Measurements from ENCODE around the gene C16orf95.

C16orf95 gene

DNA sequence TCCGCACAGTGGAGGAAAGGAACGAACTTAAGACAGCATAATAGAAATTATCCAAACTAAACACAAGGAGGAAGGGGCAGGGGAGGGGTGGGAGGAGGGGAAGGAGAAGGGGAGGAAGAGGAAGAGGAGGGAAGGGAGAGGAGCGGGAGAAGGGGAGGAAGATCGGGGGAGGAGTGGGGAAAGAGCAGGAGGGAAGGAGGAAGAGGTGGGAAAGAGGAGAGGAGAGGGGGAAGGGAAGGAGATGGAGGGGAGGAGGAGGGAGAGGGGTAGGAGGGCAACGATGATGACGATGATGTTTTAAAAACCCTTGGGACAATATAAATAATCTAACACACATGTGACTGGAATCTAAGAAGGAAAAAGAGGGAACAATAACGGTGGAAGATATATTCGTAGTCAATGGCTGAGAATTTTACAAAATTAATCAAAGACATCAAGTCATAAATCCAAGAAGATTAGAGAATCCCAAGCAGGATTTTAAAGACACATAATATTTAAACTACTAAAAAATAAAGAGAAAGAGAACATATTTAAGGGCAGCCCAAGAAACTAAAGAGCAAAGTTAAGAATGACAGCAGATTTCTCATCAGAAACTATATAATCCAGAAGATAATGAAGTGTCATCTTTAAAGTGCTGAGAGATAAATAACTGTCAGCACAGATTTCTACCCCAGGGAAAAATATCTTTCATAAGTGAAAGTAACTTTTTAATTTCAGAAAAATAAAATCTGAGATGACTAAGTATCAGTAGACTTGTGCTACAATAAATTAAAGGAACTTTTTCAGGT lies 30.2 kb downstream of the C16orf95 start:
- H3K4me3 Mint-ChIP-seq = no peak overlapping the region
- peaks cover 7% of the 10 kb centered on the region for H3K9me3 Mint-ChIP-seq
- H3K27ac Mint-ChIP-seq = no peak overlapping the region
- CTCF ChIA-PET = no interaction called here
- DNase-seq = no peak
- H3K4me1 Mint-ChIP-seq = no peaks in the 10 kb centered on the region
- no peaks in the 10 kb centered on the region for H3K27me3 Mint-ChIP-seq
- no peaks in the 10 kb centered on the region for H3K36me3 Mint-ChIP-seq

DNA sequence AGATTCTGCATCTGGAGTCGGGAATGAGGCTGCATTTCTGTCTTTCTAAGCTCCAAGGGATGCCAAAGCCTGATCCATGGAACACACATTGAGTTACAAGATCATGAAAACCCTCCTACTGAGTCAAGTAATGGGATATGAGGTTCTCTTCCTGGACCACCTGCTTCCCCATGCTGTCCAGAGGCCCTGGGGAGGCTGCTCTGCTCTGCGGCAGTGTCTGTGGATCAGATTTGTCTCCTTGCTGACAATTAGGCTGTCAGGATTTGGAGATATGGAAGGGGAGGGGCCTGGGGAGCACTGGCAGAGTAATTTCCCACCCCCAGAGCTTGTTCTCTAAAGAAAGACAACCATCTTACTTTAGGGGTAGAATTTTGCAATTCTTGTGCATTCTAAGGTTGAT lies 33.0 kb downstream of the C16orf95 start:
- Mint-ChIP-seq H3K27me3 (no peaks in the 10 kb centered on the region), H3K9me3 (no peaks in the 10 kb centered on the region), H3K4me1 (no peaks in the 10 kb centered on the region), H3K36me3 (no peaks in the 10 kb centered on the region), H3K27ac (no peak overlapping the region), H3K4me3 (no peak overlapping the region)
- CTCF ChIA-PET = no interaction called here
- DNase-seq = no peak

- H3K4me3 Mint-ChIP-seq = no peak overlapping the region
- no peaks in the 10 kb centered on the region for H3K9me3 Mint-ChIP-seq
- no peak overlapping the region for H3K27ac Mint-ChIP-seq
- H3K36me3 Mint-ChIP-seq = no peaks in the 10 kb centered on the region
- peaks cover 7% of the 10 kb centered on the region for H3K4me1 Mint-ChIP-seq
- CTCF ChIA-PET = interaction anchor here (0.7 to 3.3 kb wide), 8 partner anchors 10 to 729 kb away, joined by 3 to 16 read pairs (median 4); no protein-coding TSS in a partner anchor
- no peaks in the 10 kb centered on the region for H3K27me3 Mint-ChIP-seq
- DNase-seq = no peak
Observed at GRCh38 chr16:87279094-87279658, 38.0 kb downstream of the C16orf95 start.

DNA sequence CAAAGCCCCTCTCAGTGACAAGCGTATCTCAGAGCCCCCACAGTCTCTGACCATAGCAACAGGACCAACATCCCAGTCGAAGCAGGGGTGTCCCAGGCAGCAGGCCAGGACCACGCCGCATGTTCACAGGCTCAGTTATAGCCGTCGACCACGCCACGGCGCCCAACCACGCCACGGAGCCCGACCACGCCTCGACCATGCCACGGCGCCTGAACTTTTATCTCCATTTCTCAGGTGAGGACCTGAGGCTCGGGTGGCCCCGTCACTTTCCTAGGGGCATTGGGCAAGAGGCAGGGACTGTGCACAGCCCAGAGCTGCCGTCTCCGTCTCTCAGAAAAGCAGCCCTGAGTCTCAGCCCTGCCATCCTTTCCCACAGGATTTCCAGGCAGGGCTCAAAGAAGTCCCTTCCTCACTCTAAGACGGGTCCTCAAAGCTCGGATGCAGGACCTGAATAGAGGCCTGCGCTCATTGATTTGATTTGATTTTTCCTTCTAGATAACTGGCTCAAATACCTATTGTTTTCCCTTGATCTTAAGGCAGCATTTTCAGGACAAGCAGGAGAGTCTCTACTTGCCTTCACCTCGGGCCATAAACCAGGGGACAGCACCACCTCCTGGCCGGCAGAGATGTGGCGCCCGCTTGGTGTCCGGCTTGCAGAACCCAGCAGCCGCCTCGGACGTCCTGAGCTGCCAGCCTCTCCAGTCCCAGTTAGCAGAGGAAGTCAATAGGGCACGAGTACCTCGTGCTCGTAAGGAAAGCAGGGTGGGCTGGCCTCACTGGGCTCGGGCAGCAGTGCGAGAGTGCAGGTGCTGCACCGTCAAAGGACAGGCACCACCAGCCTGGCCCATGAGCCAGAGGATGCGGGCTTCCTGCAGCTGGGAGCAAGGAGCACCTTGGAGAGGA lies 38.8 kb downstream of the C16orf95 start:
- peak; percentile 70 for DNase-seq
- Mint-ChIP-seq H3K27ac (no peak overlapping the region), H3K36me3 (no peaks in the 10 kb centered on the region), H3K4me3 (no peak overlapping the region), H3K9me3 (no peaks in the 10 kb centered on the region), H3K4me1 (peaks cover 7% of the 10 kb centered on the region), H3K27me3 (no peaks in the 10 kb centered on the region)
- CTCF ChIA-PET = interaction anchor here (1.0 to 3.3 kb wide), 5 partner anchors 10 to 715 kb away, joined by 3 to 16 read pairs (median 5); no protein-coding TSS in a partner anchor

GRCh38 chr16:87276924-87277323 lies 40.3 kb downstream of the C16orf95 start:
- Mint-ChIP-seq H3K36me3 (no peaks in the 10 kb centered on the region), H3K4me3 (no peak overlapping the region), H3K9me3 (no peaks in the 10 kb centered on the region), H3K27me3 (no peaks in the 10 kb centered on the region), H3K4me1 (peaks cover 7% of the 10 kb centered on the region), H3K27ac (no peak overlapping the region)
- CTCF ChIA-PET = interaction anchor here (0.7 to 1.8 kb wide), 3 partner anchors 21 to 225 kb away, joined by 3 to 5 read pairs (median 3); no protein-coding TSS in a partner anchor
- no peak for DNase-seq

DNA sequence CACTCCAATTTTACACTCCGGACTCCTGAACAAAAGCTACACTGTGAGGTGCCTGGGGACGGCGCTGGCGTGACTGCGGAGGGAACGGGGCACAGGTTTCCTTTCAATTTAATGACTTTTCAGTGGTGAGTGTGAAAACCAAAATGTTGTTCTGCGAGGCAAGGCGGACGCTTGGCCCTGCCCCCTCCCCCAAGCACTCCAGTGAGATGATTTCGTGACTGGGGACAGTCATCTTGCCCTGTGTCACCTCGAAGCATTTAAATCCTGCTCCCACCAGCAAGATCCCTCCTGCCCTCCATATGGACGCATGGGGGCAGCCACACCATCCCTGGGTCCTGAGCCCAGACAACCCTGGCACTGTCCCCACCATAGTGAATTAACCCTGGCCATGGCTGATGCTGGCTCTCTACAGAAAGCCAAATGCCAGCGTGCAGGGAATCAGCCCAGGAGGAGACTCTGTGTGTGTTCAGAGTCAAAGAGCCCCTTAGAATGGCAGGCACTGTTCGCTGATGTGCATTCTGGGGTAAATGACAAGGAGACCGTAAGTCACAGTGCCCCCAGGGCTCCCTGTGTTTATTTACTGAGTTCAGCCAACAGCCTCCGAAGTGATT lies 41.0 kb downstream of the C16orf95 start:
- no peak overlapping the region for H3K4me3 Mint-ChIP-seq
- H3K36me3 Mint-ChIP-seq = no peaks in the 10 kb centered on the region
- H3K9me3 Mint-ChIP-seq = no peaks in the 10 kb centered on the region
- no peaks in the 10 kb centered on the region for H3K27me3 Mint-ChIP-seq
- H3K4me1 Mint-ChIP-seq = peaks cover 7% of the 10 kb centered on the region
- CTCF ChIA-PET = interaction anchor here (1.8 kb wide), 1 partner anchor 74 kb away, joined by 5 read pairs; no protein-coding TSS in a partner anchor
- H3K27ac Mint-ChIP-seq = no peak overlapping the region
- no peak for DNase-seq

DNA sequence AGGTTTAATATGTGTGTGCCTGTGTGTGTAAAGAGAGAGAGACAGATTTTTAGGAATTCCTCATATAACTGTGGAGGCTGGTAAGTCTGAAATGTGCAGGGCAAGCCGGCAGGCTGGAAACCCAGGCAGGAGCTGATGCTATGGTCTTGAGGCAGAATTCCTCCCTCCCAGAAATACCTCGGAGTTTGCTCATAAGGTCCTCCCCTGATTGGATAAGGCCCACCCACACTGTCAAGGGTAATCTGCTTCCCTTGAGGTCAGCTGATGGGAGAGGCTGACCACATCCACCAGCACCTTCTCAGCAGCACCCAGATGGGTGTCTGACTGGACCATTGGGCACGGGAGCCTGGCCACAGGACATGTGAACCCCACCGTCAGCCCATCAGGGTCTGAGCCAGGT lies 42.4 kb downstream of the C16orf95 start:
- peaks cover 7% of the 10 kb centered on the region for H3K4me1 Mint-ChIP-seq
- no peak for DNase-seq
- H3K9me3 Mint-ChIP-seq = no peaks in the 10 kb centered on the region
- H3K4me3 Mint-ChIP-seq = no peak overlapping the region
- no peak overlapping the region for H3K27ac Mint-ChIP-seq
- CTCF ChIA-PET = interaction anchor here (1.5 kb wide), 1 partner anchor 8 kb away, joined by 3 read pairs; no protein-coding TSS in a partner anchor
- H3K27me3 Mint-ChIP-seq = no peaks in the 10 kb centered on the region
- H3K36me3 Mint-ChIP-seq = no peaks in the 10 kb centered on the region

GRCh38 chr16:87273471-87274030 lies 43.6 kb downstream of the C16orf95 start:
- CTCF ChIA-PET = no interaction called here
- Mint-ChIP-seq H3K4me1 (peaks cover 5% of the 10 kb centered on the region), H3K4me3 (no peak overlapping the region), H3K27ac (no peak overlapping the region), H3K9me3 (no peaks in the 10 kb centered on the region), H3K27me3 (no peaks in the 10 kb centered on the region), H3K36me3 (no peaks in the 10 kb centered on the region)
- DNase-seq = no peak

DNA sequence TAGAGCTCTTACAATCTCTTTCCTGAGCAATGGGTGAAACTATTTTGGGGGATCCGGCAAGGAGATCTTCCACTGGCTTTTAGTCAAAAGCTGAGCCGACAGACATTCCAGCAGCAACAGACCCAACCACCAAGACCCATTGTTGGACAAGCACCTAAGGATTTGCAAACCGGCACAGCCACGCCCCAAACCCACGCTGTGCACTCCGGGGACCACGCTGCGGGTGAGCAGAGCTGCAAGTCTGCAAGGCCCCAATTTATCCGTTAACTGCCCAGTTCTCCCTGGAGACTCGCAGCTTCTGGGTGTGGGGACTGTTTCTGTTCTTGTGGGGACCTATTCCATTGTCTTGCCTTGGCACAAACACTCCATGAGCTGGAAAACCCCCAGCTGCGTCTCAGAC lies 45.9 kb downstream of the C16orf95 start:
- Mint-ChIP-seq H3K4me1 (peaks cover 4% of the 10 kb centered on the region), H3K4me3 (no peak overlapping the region), H3K9me3 (no peaks in the 10 kb centered on the region), H3K27ac (no peak overlapping the region), H3K27me3 (no peaks in the 10 kb centered on the region), H3K36me3 (no peaks in the 10 kb centered on the region)
- no peak for DNase-seq
- CTCF ChIA-PET = no interaction called here

DNA sequence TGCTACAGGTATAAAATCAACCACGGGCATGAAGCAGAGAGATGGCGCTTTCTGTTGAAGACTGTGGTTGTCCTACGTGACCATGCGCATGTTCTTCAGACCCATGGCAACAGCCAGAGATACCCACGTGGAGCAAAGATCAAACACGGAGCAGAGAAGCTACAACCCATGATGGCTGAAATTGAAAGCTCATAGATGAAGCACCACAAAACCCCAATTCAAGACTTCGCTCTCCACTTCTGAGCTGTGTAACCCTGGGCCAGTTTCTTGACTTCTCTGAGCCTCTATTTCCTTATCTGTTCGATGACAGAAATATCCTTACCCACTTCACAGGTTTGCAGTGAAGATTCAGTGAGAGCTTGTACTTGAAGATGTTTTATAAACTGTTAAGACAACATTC lies 49.6 kb downstream of the C16orf95 start:
- Mint-ChIP-seq H3K36me3 (no peaks in the 10 kb centered on the region), H3K4me1 (no peaks in the 10 kb centered on the region), H3K9me3 (no peaks in the 10 kb centered on the region), H3K4me3 (no peak overlapping the region), H3K27ac (no peak overlapping the region), H3K27me3 (no peaks in the 10 kb centered on the region)
- no peak for DNase-seq
- CTCF ChIA-PET = no interaction called here

DNA sequence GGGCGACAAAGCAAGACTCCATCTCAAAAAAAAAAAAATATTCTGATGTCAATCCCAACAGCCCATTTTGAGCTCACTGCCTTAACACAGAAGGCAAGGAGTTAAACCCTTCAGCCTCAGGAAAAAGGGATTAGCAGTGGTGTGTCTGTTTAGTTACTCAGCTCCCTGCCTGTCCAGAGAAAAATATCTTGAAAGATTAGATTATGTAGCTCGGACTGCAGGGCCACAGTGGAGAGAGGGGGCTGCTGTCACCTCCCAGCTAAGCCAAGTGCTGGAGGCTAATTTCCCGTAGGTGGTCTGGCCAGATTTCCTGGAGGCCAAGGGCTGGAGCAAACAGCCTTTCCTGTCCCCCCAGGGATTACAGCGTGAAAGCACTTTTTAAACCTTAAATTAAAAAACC lies 50.3 kb downstream of the C16orf95 start:
- Mint-ChIP-seq H3K9me3 (no peaks in the 10 kb centered on the region), H3K4me3 (no peak overlapping the region), H3K4me1 (no peaks in the 10 kb centered on the region), H3K36me3 (no peaks in the 10 kb centered on the region), H3K27ac (no peak overlapping the region), H3K27me3 (no peaks in the 10 kb centered on the region)
- no peak for DNase-seq
- CTCF ChIA-PET = interaction anchor here (1.6 kb wide), 1 partner anchor 8 kb away, joined by 3 read pairs; no protein-coding TSS in a partner anchor

DNA sequence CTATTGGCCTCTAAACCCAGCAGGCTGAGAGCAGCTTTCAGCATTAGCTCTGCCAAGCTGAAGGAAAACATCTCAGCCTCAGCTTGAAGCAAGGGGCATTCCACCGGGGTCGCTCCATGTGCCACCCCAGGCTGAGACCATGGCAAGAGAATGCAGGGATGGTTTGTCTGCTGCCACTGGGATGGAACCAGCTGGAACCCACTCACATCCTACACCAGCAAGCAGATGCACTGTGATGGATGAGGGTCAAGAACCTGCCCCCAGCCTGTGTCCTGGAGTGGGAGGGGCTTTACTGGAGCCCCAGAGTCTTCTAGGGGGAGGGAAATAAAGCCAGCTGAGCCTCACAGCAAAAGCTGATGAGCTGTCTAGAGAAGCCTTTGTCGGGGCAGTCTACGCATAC lies 51.9 kb downstream of the C16orf95 start:
- no peak overlapping the region for H3K4me3 Mint-ChIP-seq
- CTCF ChIA-PET = interaction anchor here (2.1 kb wide), 1 partner anchor 14 kb away, joined by 8 read pairs; no protein-coding TSS in a partner anchor
- peaks cover 3% of the 10 kb centered on the region for H3K36me3 Mint-ChIP-seq
- H3K9me3 Mint-ChIP-seq = peaks cover 9% of the 10 kb centered on the region
- no peak for DNase-seq
- H3K27ac Mint-ChIP-seq = no peak overlapping the region
- no peaks in the 10 kb centered on the region for H3K4me1 Mint-ChIP-seq
- H3K27me3 Mint-ChIP-seq = no peaks in the 10 kb centered on the region

DNA sequence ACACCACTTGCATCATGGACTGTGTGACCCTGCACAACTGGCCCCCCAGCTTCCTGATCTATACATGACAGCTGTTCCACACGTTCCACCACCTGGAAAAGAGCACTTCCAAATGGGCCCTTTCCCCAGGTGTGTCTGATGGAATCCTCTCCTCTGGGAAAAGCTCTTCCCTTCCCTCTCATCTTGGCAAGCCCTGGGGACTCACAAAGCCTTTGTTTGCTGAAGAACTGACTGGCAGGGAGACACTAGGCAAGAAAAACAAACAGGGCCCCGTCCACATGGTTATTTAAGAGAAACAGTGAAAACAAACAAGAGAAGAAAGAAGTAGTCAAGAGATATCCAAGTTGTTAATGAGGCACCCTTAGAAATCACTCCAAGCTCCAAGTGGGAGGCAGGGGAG lies 52.6 kb downstream of the C16orf95 start:
- no peak for DNase-seq
- Mint-ChIP-seq H3K4me3 (no peak overlapping the region), H3K4me1 (no peaks in the 10 kb centered on the region), H3K9me3 (peaks cover 11% of the 10 kb centered on the region), H3K27me3 (no peaks in the 10 kb centered on the region), H3K27ac (no peak overlapping the region), H3K36me3 (peaks cover 3% of the 10 kb centered on the region)
- CTCF ChIA-PET = interaction anchor here (2.1 kb wide), 1 partner anchor 14 kb away, joined by 8 read pairs; no protein-coding TSS in a partner anchor

Data from activated naive CD4-positive, alpha-beta T cell treated with anti-CD3 and anti-CD28 coated beads, Interleukin-2, amount 10 ng/mL, durations not matched to agents 7 days and 5 days (primary cell).